ENCODE data around the gene RBFOX1.

Gene RBFOX1

GRCh38 chr16:7335991-7336634 is 3.5 kb downstream of the RBFOX1 start:
- DNase-seq, result no peak

GRCh38 chr16:7336742-7337141 is 4.1 kb downstream of the RBFOX1 start:
- DNase-seq, result no peak

GRCh38 chr16:7338826-7339225 is 6.2 kb downstream of the RBFOX1 start:
- no peak for DNase-seq

GRCh38 chr16:7339700-7340099 is 7.1 kb downstream of the RBFOX1 start:
- no peak for DNase-seq

DNA sequence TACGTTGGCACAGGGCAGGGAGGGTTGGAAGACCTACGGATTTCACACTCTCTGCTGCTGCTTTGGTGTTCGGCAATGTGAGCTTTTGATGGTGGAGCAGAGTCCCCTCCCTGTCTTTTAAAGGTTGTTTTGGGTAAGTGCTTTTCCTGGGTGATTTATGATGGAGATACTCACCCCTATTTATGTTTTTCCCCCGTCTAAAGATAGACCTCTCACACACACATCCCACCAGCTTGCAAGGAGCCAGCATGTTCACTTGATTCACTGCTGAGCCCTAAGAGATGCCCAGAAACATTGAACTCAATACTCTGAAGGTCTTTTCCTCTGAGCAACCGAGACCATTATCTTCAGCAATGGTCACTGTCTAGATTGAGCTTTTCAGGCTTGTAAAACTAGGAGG is 8.3 kb downstream of the RBFOX1 start:
- no peak for DNase-seq

- DNase-seq, result no peak
These were observed 10.0 kb downstream of the RBFOX1 start for GRCh38 chr16:7342598-7342997.

- no peak for DNase-seq
These were observed 10.6 kb downstream of the RBFOX1 start for GRCh38 chr16:7343243-7343642.

GRCh38 chr16:7344830-7345780 is 12.5 kb downstream of the RBFOX1 start:
- no peak for DNase-seq

DNA sequence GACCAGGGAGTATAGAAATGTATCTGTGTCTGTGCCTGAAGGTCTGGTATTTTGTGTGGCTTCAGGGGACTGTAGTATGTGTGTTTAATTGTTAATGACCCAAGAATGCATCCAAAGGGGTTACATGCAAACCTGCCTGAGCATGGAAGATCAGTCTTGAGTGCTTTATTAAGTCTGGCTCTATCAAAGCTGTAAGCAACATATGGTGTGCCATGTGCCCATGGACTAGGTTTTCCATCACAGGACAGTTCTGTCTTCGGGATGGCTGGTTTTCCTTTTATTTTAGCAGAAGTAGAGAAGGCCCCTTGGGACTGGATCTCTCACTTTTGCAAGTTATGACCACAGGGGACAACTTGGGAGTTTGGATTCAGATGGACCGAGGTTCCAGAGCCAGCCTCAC is 18.2 kb downstream of the RBFOX1 start:
- no peak for DNase-seq

DNA sequence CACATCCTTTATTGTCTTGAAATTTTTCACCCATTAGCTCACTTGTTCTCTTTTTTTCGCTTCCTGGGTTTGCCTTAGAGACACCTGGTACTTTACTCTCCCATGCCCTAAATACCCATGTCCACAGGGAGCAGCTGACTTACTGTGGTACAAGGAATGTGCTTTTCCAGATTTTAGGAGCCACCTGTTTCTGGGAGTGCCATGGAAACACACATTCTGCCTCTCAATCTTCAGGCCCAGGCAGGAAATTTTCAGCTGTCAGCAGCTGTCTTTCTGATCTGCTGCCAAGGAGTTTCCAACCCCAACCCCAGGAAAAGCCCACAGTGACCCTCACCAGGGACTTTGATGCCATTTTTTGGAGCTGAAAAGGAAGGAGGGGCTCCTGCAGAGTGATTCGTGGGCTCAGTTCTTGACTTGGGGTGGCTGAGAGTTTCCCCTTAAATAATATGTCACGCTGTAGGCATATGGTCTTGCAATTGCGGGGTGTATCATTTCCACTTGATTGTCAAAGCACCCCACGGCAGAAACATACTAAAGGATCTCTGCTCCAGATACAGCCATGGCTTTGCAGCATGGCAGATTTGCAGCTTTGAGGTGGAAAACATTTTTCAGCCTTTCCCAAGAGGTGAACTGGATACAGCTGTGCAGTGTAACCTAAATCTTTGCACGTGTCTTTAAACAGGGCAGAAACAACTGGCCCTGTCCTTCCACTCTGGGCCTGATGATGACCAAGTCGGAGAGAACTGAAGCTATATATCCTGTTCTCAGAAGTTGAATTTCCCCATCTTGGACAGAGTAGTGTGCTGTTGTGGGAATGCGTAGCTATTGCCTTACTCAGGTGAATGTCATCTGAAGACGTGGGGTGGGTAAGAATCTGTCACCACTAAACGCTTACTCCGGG is 19.2 kb downstream of the RBFOX1 start:
- no peak for DNase-seq

- DNase-seq, result no peak
These were observed 23.1 kb downstream of the RBFOX1 start for GRCh38 chr16:7355758-7356157.

- no peak for DNase-seq
These were observed 28.9 kb downstream of the RBFOX1 start for GRCh38 chr16:7361416-7362129.

DNA sequence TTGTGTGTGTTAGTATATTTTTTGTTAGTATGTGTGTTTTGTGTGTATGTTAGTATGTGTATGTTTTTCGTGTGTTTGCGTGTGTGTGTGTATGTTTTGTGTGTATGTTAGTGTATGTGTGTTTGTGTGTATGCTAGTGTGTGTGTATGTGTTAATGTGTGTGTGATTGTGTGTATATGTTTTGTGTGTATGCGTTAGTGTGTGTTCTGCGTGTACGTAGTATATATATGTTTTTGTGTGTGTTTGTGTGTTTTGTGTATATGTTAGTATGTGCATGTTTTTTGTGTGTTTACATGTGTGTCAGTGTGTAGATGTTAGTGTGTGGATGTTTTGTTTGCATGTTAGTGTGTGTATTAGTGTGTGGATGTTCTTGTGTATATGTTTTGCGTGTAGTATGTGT is 29.6 kb downstream of the RBFOX1 start:
- no peak for DNase-seq

- no peak for DNase-seq
These were observed 31.1 kb downstream of the RBFOX1 start for GRCh38 chr16:7363422-7364417.

GRCh38 chr16:7366041-7366440 is 33.4 kb downstream of the RBFOX1 start:
- no peak for DNase-seq

DNA sequence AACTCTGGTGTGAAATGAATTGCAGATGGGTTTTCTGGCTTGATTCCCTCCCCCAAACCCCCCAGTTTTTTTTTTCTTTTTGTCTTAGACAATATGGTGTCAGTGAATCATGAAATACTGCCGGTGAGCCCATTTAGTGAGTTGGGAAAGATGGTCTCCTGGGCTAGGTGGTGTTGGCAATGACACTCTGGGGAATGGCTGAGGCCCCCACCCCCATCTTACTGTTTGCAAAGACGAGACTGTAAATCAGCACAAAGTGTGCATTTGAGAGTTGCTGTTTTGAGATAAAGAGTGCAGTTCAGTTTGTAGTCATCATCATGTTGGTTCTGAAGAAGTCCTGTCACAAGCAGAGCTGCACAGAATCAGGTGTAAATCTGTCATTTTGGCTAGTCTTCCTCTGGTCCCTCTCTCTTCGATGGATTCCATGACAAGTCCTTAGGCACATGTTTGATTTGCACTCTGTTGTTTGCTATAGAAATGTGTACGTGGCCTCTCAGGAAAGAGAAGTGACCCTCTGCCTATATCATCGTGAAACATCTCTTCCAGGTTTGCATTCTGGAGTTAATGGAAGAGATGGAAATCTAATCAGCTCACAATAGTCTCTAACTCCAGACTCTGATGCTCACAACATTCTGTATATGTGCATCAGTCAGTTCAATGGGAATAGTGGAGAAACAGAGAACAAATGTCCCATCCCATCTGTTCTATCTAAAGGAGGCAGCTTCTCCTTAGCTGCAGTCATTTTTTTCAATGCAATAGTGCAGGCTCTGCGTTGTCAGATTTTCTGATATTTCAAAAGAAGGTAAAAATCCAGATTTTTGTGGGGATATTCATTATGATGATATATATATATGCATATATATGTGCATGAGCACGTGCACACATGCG is 34.6 kb downstream of the RBFOX1 start:
- no peak for DNase-seq

GRCh38 chr16:7369204-7369603 is 36.6 kb downstream of the RBFOX1 start:
- no peak for DNase-seq

- DNase-seq, result no peak
These were observed 39.5 kb downstream of the RBFOX1 start for GRCh38 chr16:7372095-7372494.

DNA sequence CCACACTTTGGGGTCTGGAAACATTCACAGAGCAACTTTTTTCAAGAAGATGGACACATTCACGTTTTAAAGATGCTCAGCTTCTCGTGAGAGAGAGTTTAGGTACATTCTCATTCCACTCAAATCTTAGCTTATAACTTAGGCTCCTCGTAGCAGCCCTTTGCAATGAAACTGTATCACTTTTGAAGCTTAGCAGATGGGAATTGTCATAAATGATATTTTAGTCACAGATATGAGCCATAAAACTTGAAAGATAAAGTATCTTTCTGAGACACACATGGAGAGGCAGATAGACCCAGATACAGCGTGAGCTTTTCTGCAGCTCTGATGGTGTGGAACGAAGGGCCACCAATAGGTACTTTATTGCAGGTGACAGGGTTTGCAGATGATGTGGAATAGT is 41.1 kb downstream of the RBFOX1 start:
- no peak for DNase-seq

GRCh38 chr16:7374614-7375174 is 42.0 kb downstream of the RBFOX1 start:
- no peak for DNase-seq
